Lower leg skin (tissue), 4 donors: ENCODE measurements around the gene TLE3. TPM values are rescaled to one million over a fixed set of nuclear protein-coding genes. Genes with fewer than 3 reads are reported as not detected.

ENCODE experiments used
- DNase-seq, 2 donors: peaks; one replicate each; pipeline ENCODE4 v3.0.0-alpha.2; 2019; ENCODE audit warnings: low spot score in 2 of 2
- H3K4me3 ChIP-seq: fragments of 200-600 bp; sonication (generic); 2 replicates; pipeline ENCODE4 v1.5.1; 2017; ENCODE audit warnings: mild to moderate bottlenecking, low read depth; ENCODE audit not compliant: poor library complexity, severe bottlenecking
- POLR2A ChIP-seq, 2 donors: fragments of 450-650 bp; IDR thresholded peaks; one replicate each; pipeline ENCODE4 v1.6.1; 2016 to 2017; ENCODE audit warnings: antibody characterized with exemption in 2 of 2, mild to moderate bottlenecking in 1 of 2, moderate library complexity in 1 of 2
- WGBS, 2 donors: methylation state at CpG; one replicate each; pipeline ENCODE4 v1.1.5; 2018; 5-methylcytosine and 5-hydroxymethylcytosine counted together
- intact Hi-C: fragments of 100-400 bp; cut with DNase I; formaldehyde crosslinking; loops from one replicate; pipeline ENCODE4 v1.15.0; 2023; ENCODE audit warnings: low total_unique reads
- total RNA-seq, 4 donors: library from RNA; depleted of rRNA; stranded (reverse); fragments of >200 nt; gene quantifications; one replicate each; pipeline ENCODE4 v1.1.0, GENCODE V29; 2016
- TF ChIP-seq, protein P1 (sequence below), 3 donors: fragments of 450-650 bp; IDR thresholded peaks; one replicate each; pipeline ENCODE4 v1.5.1; 2016; ENCODE audit warnings: antibody characterized with exemption in 3 of 3, mild to moderate bottlenecking in 3 of 3, moderate library complexity in 2 of 3

TLE3 gene
- total RNA-seq, 4 donors from 2014 or later: 95.7 to 136 (median 124) TPM

- H3K4me3 ChIP-seq: no peak overlapping the region
- intact Hi-C loops: no loop called here
- DNase-seq: no peak
- WGBS, 2 donors: 95 to 99% methylated on average over 4 of the region's 4 CpGs
- TF ChIP-seq POLR2A (IDR thresholded peaks at IDR 0.05): no peak
- TF ChIP-seq, protein P1, sequence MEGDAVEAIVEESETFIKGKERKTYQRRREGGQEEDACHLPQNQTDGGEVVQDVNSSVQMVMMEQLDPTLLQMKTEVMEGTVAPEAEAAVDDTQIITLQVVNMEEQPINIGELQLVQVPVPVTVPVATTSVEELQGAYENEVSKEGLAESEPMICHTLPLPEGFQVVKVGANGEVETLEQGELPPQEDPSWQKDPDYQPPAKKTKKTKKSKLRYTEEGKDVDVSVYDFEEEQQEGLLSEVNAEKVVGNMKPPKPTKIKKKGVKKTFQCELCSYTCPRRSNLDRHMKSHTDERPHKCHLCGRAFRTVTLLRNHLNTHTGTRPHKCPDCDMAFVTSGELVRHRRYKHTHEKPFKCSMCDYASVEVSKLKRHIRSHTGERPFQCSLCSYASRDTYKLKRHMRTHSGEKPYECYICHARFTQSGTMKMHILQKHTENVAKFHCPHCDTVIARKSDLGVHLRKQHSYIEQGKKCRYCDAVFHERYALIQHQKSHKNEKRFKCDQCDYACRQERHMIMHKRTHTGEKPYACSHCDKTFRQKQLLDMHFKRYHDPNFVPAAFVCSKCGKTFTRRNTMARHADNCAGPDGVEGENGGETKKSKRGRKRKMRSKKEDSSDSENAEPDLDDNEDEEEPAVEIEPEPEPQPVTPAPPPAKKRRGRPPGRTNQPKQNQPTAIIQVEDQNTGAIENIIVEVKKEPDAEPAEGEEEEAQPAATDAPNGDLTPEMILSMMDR (IDR thresholded peaks at IDR 0.05): no peak
Observed at GRCh38 chr15:70017025-70017424, 80.7 kb downstream of the TLE3 start.

DNA sequence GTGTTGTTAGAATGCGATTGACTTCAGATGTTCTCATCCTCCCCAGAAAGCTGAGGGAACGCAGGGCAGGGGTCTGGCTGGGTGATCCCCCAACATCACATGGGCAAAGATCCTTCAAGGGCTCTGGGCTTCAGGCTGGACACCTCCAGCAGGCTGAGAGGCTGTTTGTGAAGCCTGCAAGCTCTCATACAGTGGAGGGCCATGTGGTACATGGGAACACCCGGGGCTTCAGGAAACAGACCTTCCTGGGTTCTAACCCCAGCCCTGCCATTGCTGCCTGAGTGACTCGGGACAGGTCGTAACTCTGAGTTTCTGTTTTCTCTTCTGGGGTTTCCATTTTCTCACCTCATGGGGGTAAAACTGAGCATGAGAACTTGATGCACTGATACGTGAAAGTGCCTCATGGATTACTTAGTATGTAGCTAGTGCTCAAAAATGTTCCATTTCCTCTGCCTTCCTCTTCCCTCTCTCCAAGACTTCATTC lies 81.2 kb downstream of the TLE3 start:
- H3K4me3 ChIP-seq: no peak overlapping the region
- WGBS, 2 donors: 79 to 83% methylated on average over 6 of the region's 6 CpGs
- intact Hi-C loops: no loop called here
- no peak for TF ChIP-seq POLR2A (IDR thresholded peaks at IDR 0.05)
- TF ChIP-seq, protein P1 (IDR thresholded peaks at IDR 0.05): no peak
- no peak for DNase-seq

DNA sequence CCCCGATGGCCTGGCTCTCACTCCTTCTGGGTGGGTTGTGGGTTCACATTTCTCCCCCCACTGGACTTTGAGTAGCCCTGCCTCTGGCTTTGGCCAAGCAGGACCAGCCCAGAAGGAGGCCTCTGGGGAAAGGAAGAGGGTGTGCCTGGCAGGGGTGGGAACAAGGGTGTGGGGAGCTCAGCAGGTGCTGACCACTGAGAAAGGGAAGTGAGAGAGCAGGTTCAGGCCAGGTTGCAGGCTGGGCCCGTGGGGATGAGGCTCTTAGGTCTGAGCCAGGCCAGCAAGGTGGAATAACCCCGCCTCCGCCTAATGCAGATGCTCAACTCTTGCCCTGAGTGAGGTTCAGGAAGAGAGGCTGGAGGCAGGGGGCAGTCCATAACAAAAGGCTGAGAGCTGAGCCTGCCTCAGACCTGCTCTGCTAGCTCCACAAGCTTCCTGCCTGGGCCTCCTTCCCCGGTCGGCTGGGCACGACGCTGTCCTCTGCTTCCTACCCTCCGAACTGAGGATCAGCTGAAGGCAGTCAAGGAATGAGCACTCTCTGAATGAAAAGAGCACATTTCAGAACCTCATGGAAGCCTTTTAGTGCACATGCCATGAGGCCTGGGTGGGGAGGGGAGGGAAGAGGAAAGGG lies 82.7 kb downstream of the TLE3 start:
- 69 to 76% methylated on average over 9 of the region's 9 CpGs for WGBS, 2 donors
- no peak for DNase-seq
- intact Hi-C loops: no loop called here
- TF ChIP-seq, protein P1 (IDR thresholded peaks at IDR 0.05): no peak
- TF ChIP-seq POLR2A (IDR thresholded peaks at IDR 0.05): no peak
- no peak overlapping the region for H3K4me3 ChIP-seq

DNA sequence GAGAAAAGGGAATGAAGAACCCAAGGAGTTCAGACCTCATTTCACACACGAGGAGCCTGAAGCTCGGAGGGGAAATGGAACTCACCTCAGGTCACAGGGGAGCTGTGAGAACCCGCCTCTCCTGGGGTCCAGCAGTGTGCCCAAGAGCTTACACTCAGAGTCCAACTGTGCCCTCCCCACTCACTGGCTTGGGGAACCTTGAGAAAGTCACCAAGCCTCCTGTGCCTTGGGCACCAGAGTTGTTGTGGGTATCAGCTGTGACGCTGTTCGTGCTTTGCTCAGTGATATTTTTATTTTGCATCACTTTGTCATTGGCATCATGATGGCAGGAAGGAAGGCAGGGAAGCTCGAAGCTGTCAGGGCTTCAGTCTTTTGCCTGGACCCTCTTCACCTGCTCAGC lies 83.4 kb downstream of the TLE3 start:
- WGBS, 2 donors: 85 to 87% methylated on average over 6 of the region's 6 CpGs
- no peak overlapping the region for H3K4me3 ChIP-seq
- TF ChIP-seq, protein P1 (IDR thresholded peaks at IDR 0.05): no peak
- TF ChIP-seq POLR2A (IDR thresholded peaks at IDR 0.05): no peak
- no peak for DNase-seq
- intact Hi-C loops: no loop called here

DNA sequence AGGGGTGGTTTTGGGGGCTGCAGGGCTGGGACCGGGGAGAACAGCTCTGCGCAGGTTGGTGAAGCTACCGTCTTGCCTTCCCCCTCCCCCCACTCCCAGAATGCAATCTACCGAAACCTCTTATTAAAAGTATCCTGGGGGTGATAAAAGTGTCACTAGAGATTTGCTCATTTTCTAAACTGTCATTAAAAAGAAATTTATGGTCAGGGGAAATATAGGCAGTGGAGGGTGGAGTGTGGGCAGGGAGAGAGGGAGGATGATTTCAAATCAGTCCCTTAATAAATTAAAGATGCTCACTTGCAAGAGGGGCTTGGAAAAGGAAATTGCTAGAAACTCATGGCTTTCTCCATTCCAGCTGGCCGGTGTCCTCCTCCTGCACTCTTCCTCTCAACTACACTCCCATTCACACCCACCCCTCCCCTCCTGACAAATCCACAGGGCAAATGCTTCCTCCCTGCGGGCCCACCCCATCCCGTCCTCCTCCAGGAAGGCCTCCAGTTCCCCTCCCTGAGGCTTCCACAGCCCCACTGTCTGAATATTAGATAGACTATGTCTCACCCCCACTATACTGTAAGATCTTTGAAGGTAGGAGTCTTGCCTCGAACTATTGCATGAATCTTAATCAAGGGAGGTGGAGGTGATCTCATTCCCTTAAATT lies 83.9 kb downstream of the TLE3 start:
- no peak overlapping the region for H3K4me3 ChIP-seq
- TF ChIP-seq, protein P1 (IDR thresholded peaks at IDR 0.05): no peak
- TF ChIP-seq POLR2A (IDR thresholded peaks at IDR 0.05): no peak
- WGBS, 2 donors: 62 to 67% methylated on average over 8 of the region's 8 CpGs
- DNase-seq: no peak
- intact Hi-C loops: no loop called here
